Trophoblast cell (in vitro differentiated cells and primary cell): ENCODE measurements around the gene RASSF5.

Experiments
- DNase-seq, 2 donors: peaks; one replicate each; pipeline ENCODE4 v3.0.0-alpha.2; 2016
- H2AFZ ChIP-seq: 2 replicates; pipeline ENCODE4 v1.6.1; 2013; ENCODE audit warnings: low read length, moderate library complexity, mild to moderate bottlenecking; ENCODE audit not compliant: insufficient read depth, poor library complexity
- H2AK5ac ChIP-seq: 2 replicates; pipeline ENCODE4 v1.6.1; 2013; ENCODE audit warnings: mild to moderate bottlenecking, low read length
- H2BK120ac ChIP-seq: 2 replicates; pipeline ENCODE4 v1.6.1; 2013; ENCODE audit warnings: low read length, mild to moderate bottlenecking, moderate library complexity; ENCODE audit not compliant: insufficient read depth, poor library complexity
- H2BK12ac ChIP-seq: 2 replicates; pipeline ENCODE4 v1.6.1; 2013; ENCODE audit warnings: mild to moderate bottlenecking, low read length, moderate library complexity
- H2BK5ac ChIP-seq: 2 replicates; pipeline ENCODE4 v1.6.1; 2013; ENCODE audit warnings: low read length, low read depth, moderate library complexity, mild to moderate bottlenecking; ENCODE audit not compliant: poor library complexity
- H3K14ac ChIP-seq: 2 replicates; pipeline ENCODE4 v1.6.1; 2013; ENCODE audit warnings: mild to moderate bottlenecking, low read length
- H3K18ac ChIP-seq: 2 replicates; pipeline ENCODE4 v1.6.1; 2013; ENCODE audit warnings: mild to moderate bottlenecking, low read length
- H3K23ac ChIP-seq: 2 replicates; pipeline ENCODE4 v1.6.1; 2013; ENCODE audit warnings: low read length
- H3K27ac ChIP-seq: 2 replicates; pipeline ENCODE4 v1.5.1; 2013; ENCODE audit warnings: low read depth, mild to moderate bottlenecking, inconsistent platforms, low read length, moderate library complexity
- H3K27me3 ChIP-seq: 2 replicates; pipeline ENCODE4 v1.6.1; 2013; ENCODE audit warnings: inconsistent platforms, mild to moderate bottlenecking, low read length, moderate library complexity; ENCODE audit not compliant: insufficient read depth
- H3K36me3 ChIP-seq, 2 experiments: 1 replicate in 1 of 2; 2 replicates in 1 of 2; pipeline ENCODE4 v1.6.1; 2013; ENCODE audit warnings: low read length in 2 of 2, mild to moderate bottlenecking in 2 of 2, moderate library complexity in 1 of 2; ENCODE audit not compliant: insufficient read depth in 2 of 2, control insufficient read depth in 1 of 2
- H3K4ac ChIP-seq: 2 replicates; pipeline ENCODE4 v1.6.1; 2013; ENCODE audit warnings: low read depth, mild to moderate bottlenecking, low read length, moderate library complexity
- H3K4me1 ChIP-seq, 2 experiments: 1 replicate in 1 of 2; 2 replicates in 1 of 2; pipeline ENCODE4 v1.6.1; 2013; ENCODE audit warnings: low read length in 2 of 2, mild to moderate bottlenecking in 2 of 2, moderate library complexity in 1 of 2; ENCODE audit not compliant: insufficient read depth in 2 of 2, control insufficient read depth in 1 of 2
- H3K4me2 ChIP-seq: 2 replicates; pipeline ENCODE4 v1.6.1; 2013; ENCODE audit warnings: inconsistent platforms, mild to moderate bottlenecking, low read length, moderate library complexity
- H3K4me3 ChIP-seq: 2 replicates; pipeline ENCODE4 v1.5.1; 2013; ENCODE audit warnings: mild to moderate bottlenecking, low read depth, low read length, inconsistent platforms
- H3K79me1 ChIP-seq: one replicate; pipeline ENCODE4 v1.6.1; 2013; ENCODE audit warnings: low read length
- H3K79me2 ChIP-seq: 2 replicates; pipeline ENCODE4 v1.6.1; 2013; ENCODE audit warnings: low read length, mild to moderate bottlenecking; ENCODE audit not compliant: control insufficient read depth, insufficient read depth, poor library complexity
- H3K9ac ChIP-seq: 2 replicates; pipeline ENCODE4 v1.6.1; 2013; ENCODE audit warnings: mild to moderate bottlenecking, low read length
- H3K9me3 ChIP-seq: 2 replicates; pipeline ENCODE4 v1.6.1; 2013; ENCODE audit warnings: low read depth, mild to moderate bottlenecking, control low read depth, inconsistent platforms, low read length; ENCODE audit not compliant: insufficient read depth
- H4K12ac ChIP-seq: 2 replicates; pipeline ENCODE4 v1.6.1; 2013; ENCODE audit warnings: low read depth, mild to moderate bottlenecking, low read length, moderate library complexity
- H4K8ac ChIP-seq: 2 replicates; pipeline ENCODE4 v1.6.1; 2013; ENCODE audit warnings: low read depth, mild to moderate bottlenecking, low read length, moderate library complexity
- H4K91ac ChIP-seq: one replicate; pipeline ENCODE4 v1.6.1; 2013; ENCODE audit warnings: low read depth, mild to moderate bottlenecking, low read length, moderate library complexity
- WGBS: extraction: QIAGEN DNeasy Blood & Tissue Kit; methylation state at CpG from one replicate; pipeline ENCODE4 v1.1.7; 2013; ENCODE audit warnings: missing lambda C conversion rate; ENCODE audit not compliant: insufficient read length, insufficient coverage; ENCODE audit errors: extremely low coverage; 5-methylcytosine and 5-hydroxymethylcytosine counted together

Gene RASSF5

GRCh38 chr1:206502403-206502802 is 4.9 kb upstream of the RASSF5 start:
- H3K9ac ChIP-seq = no peak overlapping the region
- H4K91ac ChIP-seq = no peak overlapping the region
- H4K12ac ChIP-seq = no peak overlapping the region
- no peak overlapping the region for H2AK5ac ChIP-seq
- no peak overlapping the region for H3K27ac ChIP-seq
- peaks cover 5 to 7% of the 10 kb centered on the region in 2 experiments for H3K4me1 ChIP-seq
- H4K8ac ChIP-seq = no peak overlapping the region
- no peak overlapping the region for H3K4me2 ChIP-seq
- H3K23ac ChIP-seq = no peak overlapping the region
- H3K18ac ChIP-seq = no peak overlapping the region
- H3K4me3 ChIP-seq = no peak overlapping the region
- H3K9me3 ChIP-seq = no peaks in the 10 kb centered on the region
- no peaks in the 10 kb centered on the region for H3K36me3 ChIP-seq
- H3K14ac ChIP-seq = no peak overlapping the region
- H3K4ac ChIP-seq = no peak overlapping the region
- no peak overlapping the region for H2BK12ac ChIP-seq
- WGBS = no CpG with 5 or more reads among the region's 2 CpGs
- DNase-seq = peak in 1 of 2 donors; percentile 25
- H2BK120ac ChIP-seq = no peak overlapping the region
- H3K79me2 ChIP-seq = no peaks in the 10 kb centered on the region
- no peak overlapping the region for H2BK5ac ChIP-seq
- H3K27me3 ChIP-seq = peaks cover 19% of the 10 kb centered on the region
- no peak overlapping the region for H2AFZ ChIP-seq
- H3K79me1 ChIP-seq = no peaks in the 10 kb centered on the region

- H3K36me3 ChIP-seq = no peaks in the 10 kb centered on the region
- H3K14ac ChIP-seq = no peak overlapping the region
- no peak overlapping the region for H4K91ac ChIP-seq
- no peak overlapping the region for H2BK120ac ChIP-seq
- no peak overlapping the region for H2AK5ac ChIP-seq
- peaks cover 23% of the 10 kb centered on the region for H3K27me3 ChIP-seq
- no peak overlapping the region for H3K23ac ChIP-seq
- H2BK5ac ChIP-seq = no peak overlapping the region
- H3K9me3 ChIP-seq = no peaks in the 10 kb centered on the region
- H3K4me3 ChIP-seq = no peak overlapping the region
- no peak overlapping the region for H4K8ac ChIP-seq
- no peak overlapping the region for H3K27ac ChIP-seq
- H2AFZ ChIP-seq = no peak overlapping the region
- H2BK12ac ChIP-seq = no peak overlapping the region
- H3K79me2 ChIP-seq = no peaks in the 10 kb centered on the region
- H3K4me1 ChIP-seq = peaks cover 6 to 7% of the 10 kb centered on the region in 2 experiments
- no peak for DNase-seq
- no peak overlapping the region for H4K12ac ChIP-seq
- WGBS = no CpG with 5 or more reads among the region's 1 CpG
- H3K9ac ChIP-seq = no peak overlapping the region
- no peak overlapping the region for H3K18ac ChIP-seq
- no peaks in the 10 kb centered on the region for H3K79me1 ChIP-seq
- no peak overlapping the region for H3K4ac ChIP-seq
- no peak overlapping the region for H3K4me2 ChIP-seq
These were observed 4.5 kb upstream of the RASSF5 start for GRCh38 chr1:206502812-206503211.

GRCh38 chr1:206503591-206504362 is 3.6 kb upstream of the RASSF5 start:
- DNase-seq = peak; percentile 42 to 52
- Histone ChIP-seq H3K14ac (no peak overlapping the region), H3K79me1 (no peaks in the 10 kb centered on the region), H3K23ac (no peak overlapping the region), H3K4me2 (no peak overlapping the region), H2AK5ac (no peak overlapping the region), H3K9ac (no peak overlapping the region), H2BK5ac (no peak overlapping the region), H3K4me3 (no peak overlapping the region), H3K27me3 (peaks cover 32% of the 10 kb centered on the region), H2BK12ac (no peak overlapping the region), H3K79me2 (no peaks in the 10 kb centered on the region), H2BK120ac (no peak overlapping the region), H4K91ac (no peak overlapping the region), H3K4ac (no peak overlapping the region), H4K12ac (no peak overlapping the region), H2AFZ (no peak overlapping the region), H3K36me3 (no peaks in the 10 kb centered on the region), H3K9me3 (no peaks in the 10 kb centered on the region), H3K18ac (no peak overlapping the region), H4K8ac (no peak overlapping the region), H3K27ac (no peak overlapping the region), H3K4me1 (peaks cover 5 to 7% of the 10 kb centered on the region in 2 experiments)
- WGBS = no CpG with 5 or more reads among the region's 8 CpGs

GRCh38 chr1:206504363-206504713 is 3.0 kb upstream of the RASSF5 start:
- H2BK120ac ChIP-seq = no peak overlapping the region
- H4K8ac ChIP-seq = no peak overlapping the region
- H3K79me2 ChIP-seq = no peaks in the 10 kb centered on the region
- H2AK5ac ChIP-seq = no peak overlapping the region
- peaks cover 5 to 7% of the 10 kb centered on the region in 2 experiments for H3K4me1 ChIP-seq
- H3K18ac ChIP-seq = no peak overlapping the region
- H3K4me2 ChIP-seq = no peak overlapping the region
- H3K4ac ChIP-seq = no peak overlapping the region
- DNase-seq = no peak
- no peak overlapping the region for H4K91ac ChIP-seq
- H2BK5ac ChIP-seq = no peak overlapping the region
- H3K27ac ChIP-seq = no peak overlapping the region
- no peaks in the 10 kb centered on the region for H3K79me1 ChIP-seq
- H3K14ac ChIP-seq = no peak overlapping the region
- no CpG with 5 or more reads among the region's 3 CpGs for WGBS
- H2AFZ ChIP-seq = no peak overlapping the region
- H3K36me3 ChIP-seq = no peaks in the 10 kb centered on the region
- no peak overlapping the region for H4K12ac ChIP-seq
- H3K23ac ChIP-seq = no peak overlapping the region
- H3K4me3 ChIP-seq = no peak overlapping the region
- H2BK12ac ChIP-seq = no peak overlapping the region
- no peaks in the 10 kb centered on the region for H3K9me3 ChIP-seq
- peaks cover 37% of the 10 kb centered on the region for H3K27me3 ChIP-seq
- no peak overlapping the region for H3K9ac ChIP-seq
